ENCODE measurements around the gene DUOXA2.

- TF ChIP-seq BHLHE40 (IDR thresholded peaks at IDR 0.05; ENCODE audit: borderline replicate concordance) (no peak), ARNT (IDR thresholded peaks at IDR 0.05) (no peak), SP1 (IDR thresholded peaks at IDR 0.05) (no peak), LEF1 (IDR thresholded peaks at IDR 0.05; ENCODE audit: borderline replicate concordance) (no peak), FOXM1 (IDR thresholded peaks at IDR 0.05; ENCODE audit: borderline replicate concordance) (no peak)
Observed at GRCh38 chr15:45167631-45168205, 53.6 kb downstream of the DUOXA2 start.

Measured in HEK293T (cell line).